NCI-H2029 treated with DMSO at 0.1 percent for 48 hours (cell line): ENCODE data around the gene HLA-F.

Experiments used
- DNase-seq: peaks from one replicate; lab custom pipeline; 2025; lab: John Stamatoyannopoulos, UW

The HLA-F gene

DNA sequence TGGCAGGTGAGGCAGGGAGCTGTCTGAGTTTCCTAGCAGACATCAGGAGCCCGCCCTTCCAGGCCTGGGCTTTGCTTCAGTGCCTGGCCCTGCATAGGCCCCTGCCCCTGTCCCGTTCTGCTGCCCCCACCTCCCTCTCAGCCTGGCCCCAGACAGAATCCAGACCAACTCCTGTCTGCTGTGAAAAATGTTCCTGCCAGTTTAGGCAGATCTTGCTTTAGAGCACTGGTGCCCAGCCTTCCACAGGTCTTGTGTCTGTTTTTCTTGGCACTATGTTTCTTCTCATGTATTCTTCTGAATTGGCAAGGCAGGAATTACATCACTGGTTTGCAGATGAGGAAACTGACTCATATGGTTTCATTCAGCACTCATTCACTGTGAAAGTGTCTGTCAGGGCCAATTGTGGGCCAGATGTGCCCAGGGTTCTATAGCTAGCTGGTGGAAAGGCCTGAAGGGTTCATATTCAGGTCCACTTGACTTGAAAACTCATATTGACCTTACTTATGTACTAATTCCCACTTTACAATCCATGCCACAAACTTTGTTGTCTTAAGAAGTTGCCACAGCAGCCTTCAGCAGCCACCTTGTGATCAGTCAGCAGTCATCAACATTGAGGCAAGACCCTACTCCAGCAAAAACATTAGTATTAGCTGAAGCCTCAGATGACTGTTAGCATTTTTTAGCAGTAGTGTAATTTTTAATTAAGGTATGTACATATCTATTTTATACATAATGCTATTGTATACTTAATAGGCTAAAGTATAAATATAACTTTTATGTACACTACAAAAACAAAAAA is 40.5 kb downstream of the HLA-F start:
- DNase-seq, result no peak

DNA sequence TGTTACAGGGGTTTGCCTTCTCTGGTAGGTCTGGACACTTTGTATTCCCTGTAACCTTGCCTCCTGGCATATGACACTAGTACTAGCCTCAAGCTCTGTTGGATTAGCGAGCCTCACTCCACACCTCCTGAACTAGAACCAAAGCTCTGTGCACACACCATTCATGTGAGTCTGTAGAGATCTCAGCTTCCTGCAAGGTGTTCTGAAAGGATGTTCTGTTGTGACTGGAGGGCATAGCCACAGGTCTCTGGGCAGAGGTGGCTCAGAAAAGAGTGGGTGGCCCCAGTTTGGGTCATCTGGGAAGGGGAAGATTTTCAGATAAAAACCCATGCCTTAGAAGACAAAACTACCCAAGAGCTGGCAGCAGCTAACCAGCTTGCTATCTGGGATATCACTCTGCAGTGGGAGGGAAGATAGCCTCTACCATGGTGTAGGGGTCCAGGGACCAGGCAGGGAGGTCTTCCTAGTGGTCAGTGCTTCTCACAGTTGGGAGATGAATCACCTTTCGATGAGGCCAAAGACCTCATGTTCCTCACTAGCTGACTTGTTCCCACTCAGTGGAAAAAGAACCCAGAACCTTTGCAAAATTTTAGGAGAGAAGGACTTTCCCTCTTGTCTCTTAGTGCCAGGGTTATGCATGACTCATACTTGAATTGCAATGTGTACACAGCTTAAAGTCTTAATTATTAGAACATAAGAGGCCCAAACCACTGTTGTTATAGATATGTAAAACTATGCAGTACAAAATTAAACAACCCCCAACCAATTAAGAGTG is 41.4 kb downstream of the HLA-F start:
- DNase-seq, result no peak

DNA sequence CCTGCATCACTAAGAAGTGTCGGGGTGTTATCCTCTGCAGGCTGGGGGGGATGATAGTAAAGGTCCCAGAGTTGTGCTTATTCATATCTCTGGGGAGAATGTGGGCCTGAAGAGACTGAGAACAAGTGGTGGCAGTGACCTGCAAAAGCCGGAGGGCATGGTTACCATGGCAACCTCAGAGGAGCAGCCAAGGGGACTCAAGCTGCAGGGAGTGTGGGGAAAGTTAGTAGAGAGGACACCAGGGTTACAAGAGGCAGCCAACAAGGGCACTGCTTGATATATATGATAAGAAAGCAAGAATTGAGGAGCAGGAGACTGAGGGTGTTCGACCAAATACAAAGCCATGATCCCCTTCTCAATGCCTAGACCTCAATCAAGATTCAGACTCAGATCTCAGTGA is 46.1 kb downstream of the HLA-F start:
- no peak for DNase-seq

DNA sequence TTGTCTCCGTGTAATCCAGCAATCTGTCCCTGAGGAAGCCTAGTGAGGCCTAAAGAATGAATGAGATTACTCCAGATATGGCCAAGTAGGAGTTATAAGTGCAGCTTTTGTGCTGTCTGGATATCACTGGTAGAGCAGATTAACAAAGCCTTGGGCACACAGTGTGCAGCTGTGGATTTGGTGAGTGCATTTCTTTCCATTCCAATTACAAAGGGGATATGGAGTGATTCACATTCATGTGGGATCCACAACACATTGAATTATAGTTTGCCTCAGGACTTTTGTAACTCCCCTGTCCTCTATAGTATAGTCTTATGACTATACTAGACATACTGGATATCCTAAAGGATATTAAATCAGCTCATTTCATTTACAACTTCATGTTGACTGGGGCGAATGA is 47.1 kb downstream of the HLA-F start:
- no peak for DNase-seq

DNA sequence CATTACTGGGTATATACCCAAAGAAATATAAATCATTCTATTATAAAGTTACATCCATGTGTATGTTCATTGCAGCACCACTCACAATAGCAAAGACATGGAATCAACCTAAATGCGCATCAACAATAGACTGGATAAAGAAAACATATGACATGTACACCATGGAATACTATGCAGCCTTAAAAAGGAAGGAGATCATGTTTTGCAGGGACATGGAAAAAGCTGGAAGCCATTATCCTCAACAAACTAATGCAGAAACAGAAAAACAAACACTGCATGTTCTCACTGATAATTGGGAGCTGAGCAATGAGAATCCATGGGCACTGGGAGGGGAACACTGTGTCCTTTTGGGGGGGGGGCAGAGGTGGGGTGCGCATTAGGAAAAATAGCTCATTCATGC is 53.5 kb downstream of the HLA-F start:
- no peak for DNase-seq
